Medulla oblongata (tissue), 1 donor: ENCODE results near the gene CFAP57.

Experiments used
- DNase-seq: peaks from one replicate; pipeline ENCODE4 v3.0.0-alpha.2; 2015; ENCODE audit errors: extremely low spot score

Gene CFAP57

DNA sequence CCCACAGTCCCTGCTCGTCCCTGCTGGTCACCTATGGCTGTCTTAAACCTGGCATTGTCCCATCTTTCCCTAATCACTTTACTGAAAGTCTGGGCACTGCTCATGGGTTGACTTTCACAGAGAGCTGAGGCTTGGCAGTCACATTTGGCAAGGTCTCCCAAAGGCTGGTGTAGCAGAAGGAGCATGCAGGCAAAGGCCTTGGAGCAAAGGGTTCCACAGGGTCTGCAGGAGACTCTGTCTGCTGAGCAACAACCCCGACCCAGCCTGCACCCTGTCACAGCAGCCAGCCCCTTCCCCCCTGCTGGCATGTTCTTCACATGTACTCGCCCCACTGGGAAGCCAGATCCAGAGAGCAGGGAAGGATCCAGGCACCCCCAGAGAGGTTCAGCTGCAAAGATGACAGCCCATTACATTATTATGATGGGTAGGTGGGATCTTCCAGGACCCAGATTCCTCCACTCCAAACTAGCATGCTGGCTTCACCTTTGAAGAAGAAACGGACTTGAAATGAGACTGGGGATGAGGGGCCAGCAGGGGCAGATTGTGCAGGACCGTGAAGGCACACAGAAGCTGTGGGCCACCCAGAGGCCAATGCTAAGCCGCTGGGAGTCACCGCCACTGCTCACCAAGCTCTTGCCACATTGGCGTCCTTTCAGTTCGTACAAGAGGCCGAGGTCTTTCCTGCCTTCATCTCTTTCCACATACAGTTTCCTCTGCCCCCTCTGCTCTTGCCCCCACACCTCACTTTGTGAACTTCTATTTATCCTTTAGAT, 83.5 kb downstream of the CFAP57 start:
- no peak for DNase-seq

DNA sequence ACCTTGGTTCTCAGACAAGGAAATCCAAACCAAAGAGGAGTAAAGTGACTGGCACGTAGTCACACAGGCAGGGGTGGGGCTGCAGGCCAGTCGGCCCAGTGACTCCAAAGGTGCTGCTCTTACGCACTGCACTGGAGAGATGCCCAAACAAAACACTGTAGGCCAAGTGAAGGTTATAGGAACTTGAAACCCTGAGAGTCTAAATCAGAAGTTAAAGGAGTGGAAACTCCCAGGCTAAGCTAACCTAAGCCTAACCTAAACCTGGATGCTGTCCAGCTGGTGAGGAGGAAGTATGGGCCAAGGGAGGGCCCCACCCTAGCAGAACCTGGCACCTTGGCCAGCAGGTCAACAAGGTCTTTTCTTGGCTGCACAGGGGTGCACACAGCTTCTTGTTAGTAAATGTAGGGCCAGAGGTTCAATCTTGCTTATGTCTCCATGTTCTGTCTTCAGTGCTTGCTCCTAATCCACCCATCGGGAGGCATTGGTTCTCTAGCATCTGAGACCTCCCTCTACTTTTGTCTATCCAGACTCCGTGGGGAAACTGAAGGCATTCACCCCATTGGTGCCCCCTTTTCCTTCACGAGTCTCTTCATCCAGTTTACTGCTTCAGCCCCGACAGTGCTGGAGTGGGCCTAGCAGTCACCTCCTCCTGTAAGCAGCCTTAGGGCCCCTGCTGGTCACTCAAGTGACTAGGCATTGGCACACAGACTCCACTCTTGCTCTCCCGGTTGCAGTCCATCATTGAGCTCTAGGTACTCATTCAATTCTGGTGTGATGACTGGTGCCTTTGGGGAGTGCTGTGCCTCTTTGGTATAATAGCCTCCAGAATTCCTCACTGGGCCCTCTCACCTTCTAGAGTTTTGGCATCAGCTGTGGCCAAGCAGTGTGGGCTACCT, 84.8 kb downstream of the CFAP57 start:
- DNase-seq: no peak

DNA sequence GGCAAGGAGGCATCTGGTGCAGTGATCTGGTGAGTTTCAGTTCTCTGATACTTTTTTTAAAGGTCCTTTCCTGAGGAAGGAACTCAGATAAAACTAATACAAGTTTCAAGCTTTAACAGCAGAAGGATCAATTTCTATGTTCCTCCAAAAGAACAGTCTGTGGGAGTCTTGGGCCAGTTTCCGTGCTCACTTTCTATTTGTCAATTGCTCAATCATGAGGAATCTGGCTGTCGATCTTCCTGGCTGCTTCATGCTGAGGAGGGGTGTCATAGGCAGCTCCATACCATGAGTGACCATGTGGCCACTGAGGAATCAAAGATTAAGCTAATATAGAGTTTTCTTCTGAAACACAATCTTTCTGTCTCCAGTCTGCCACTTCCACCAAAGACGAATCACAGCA, 86.2 kb downstream of the CFAP57 start:
- DNase-seq: no peak

DNA sequence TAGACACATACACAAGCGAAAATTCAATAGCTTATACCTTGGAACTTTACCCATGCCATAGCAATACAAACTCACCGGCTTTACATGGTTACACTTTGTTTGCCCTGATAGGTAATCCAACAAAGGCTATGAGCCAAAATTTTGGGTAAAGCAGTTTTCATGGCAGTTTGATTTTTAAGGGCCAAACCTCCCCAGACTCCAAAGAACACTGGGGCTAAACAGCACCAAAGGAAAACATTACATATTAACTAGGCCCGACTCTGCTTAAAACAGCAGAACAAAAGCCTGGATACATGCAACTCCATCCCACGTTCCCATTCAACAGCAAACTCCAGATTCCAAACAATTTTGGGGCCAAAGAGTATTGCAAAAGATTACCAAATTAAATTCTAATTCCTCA, 93.3 kb downstream of the CFAP57 start:
- DNase-seq: no peak

DNA sequence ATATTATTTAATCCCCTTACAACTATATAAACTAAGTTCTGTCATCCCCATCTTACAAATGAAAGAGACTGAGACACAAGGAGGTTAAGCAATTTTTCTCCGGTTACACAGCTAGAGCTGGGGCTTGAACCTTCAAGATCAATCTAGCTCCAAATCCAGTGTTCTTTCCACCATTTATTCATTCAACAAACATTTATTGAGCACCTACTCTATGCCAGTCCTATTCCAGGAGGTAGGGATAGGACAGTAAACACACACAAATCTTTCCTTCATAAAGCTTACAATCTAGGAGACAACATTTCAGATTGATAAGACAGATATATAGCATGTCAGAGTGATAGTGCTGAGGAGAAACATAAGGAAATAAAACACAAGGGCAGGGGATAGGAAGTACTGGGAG, 94.8 kb downstream of the CFAP57 start:
- DNase-seq: no peak

DNA sequence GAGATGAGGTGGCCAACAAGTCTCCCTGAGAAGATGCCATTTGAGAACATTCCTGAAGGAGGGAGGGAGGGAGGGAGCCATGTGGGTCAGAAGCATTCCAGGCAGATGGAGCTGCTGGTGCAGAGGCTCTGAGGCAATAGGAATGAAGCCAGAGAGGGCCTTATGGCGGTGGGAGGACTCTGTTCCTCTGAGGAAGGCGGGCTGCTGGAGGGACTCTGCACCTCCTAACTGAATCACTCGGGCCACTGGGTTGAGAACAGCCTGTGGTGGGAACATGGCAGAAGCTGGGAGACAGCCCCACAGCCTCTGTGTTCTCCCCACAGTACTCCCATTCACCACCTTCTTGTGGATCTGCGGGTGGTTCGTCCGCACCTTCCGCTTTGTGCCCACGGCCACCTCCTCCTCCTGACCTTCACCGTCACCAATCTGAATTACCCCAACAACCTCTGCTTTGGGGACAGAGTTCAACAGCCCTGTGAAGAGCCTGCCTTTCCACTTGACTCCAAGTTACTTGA, 95.2 kb downstream of the CFAP57 start:
- DNase-seq: no peak

DNA sequence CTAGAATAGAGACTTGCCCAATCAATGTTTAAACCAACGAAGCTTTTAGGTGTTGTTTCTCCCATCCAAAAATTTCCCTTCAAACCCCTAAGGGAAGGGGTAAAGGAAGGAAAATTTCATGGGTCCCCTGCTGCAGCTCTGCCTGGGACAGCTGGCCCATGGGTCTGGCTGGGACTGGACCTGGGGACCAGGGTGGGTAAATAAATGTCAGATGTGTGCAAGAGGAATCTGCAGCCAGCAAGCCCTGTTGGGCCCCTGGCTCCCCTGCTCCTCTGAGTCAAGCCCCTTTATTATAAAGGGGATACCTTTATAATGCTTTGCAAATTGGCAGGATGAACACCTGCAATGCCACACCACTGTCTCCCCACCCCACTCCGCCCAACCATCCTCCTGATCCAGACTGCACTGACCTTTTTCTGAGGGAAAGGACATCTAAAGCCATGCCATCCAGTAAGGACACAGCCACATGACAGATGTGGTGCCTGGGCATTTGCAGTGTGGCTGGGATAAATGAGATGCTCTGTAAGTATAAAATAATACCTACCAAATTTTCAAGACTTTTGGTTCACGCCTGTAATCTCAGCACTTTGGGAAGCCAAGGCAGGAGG, 95.8 kb downstream of the CFAP57 start:
- no peak for DNase-seq

DNA sequence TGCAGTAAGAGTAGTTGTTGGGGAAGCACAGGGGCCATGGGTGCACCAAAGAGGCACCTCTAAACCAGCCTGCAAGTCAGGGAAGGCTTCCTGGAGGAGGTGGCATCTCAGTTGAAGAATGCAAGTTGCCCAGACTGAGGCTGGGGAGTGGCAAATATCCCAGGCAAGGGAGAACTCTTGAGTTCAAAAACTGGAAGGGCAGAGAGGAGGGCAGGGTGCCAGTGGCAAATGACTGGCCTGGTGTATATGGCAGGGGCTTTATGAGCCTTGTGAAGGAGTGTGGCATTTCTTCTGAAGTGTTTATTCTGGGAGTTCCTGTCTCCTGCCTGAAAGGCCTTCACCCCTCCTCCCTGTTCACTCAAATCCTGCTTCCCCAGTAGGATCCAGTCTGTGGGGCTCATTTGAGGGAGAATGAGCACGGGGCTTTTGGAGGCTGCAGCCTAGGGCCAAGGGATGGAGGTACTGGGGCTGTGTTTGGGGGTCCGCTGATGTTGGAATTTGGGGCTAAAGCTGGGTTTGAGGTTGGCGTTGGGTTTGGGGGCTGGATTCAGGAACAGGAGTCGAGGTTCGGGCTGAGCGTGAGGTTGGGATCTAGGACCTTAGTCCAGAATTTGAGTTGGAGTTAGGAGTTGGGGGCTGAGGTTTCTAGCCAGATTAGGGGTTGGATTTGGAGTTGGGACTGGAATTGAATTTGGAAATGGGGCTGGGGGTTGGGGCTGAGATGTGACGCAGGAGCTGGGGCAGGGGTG, 97.7 kb downstream of the CFAP57 start, which contains the start of gene TMEM125:
Gene TMEM125 (plus strand): TSS at position 357 of the 749 bp plus-strand sequence. CDS start 2,740 bp downstream, outside the sequence.
- DNase-seq: no peak

DNA sequence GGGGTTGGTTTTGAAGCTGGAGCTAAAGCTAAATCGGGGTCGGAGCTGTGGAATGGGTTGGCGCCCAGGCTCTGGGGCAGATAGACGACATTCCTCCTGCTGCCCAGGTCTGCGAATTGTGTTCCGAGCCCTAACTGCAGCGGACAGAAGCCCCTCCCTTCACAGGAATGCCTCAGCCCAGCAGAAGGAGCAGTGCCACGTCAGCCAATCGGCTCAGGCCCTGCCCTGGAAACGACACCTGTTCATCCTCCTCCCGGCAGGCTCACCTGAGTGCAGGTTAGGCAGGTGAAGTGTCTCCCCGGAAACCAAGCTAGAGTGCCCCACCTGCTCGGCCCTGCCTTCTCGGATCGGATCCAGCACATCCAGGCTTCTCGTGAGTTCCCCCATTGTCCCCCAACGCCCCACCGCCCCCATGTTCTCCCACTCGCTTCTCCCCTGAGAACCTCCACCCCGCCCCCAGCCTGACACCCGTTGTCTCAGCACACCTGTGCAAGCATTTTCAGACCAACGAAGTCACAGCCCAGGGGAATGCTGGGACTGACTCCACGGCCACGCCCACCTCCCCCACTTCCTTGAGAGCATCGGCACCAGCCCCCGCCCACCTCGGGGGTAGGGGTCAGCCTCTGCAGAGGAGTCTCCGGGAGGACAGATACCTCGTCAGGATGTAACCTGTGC, 98.4 kb downstream of the CFAP57 start:
- DNase-seq: no peak

DNA sequence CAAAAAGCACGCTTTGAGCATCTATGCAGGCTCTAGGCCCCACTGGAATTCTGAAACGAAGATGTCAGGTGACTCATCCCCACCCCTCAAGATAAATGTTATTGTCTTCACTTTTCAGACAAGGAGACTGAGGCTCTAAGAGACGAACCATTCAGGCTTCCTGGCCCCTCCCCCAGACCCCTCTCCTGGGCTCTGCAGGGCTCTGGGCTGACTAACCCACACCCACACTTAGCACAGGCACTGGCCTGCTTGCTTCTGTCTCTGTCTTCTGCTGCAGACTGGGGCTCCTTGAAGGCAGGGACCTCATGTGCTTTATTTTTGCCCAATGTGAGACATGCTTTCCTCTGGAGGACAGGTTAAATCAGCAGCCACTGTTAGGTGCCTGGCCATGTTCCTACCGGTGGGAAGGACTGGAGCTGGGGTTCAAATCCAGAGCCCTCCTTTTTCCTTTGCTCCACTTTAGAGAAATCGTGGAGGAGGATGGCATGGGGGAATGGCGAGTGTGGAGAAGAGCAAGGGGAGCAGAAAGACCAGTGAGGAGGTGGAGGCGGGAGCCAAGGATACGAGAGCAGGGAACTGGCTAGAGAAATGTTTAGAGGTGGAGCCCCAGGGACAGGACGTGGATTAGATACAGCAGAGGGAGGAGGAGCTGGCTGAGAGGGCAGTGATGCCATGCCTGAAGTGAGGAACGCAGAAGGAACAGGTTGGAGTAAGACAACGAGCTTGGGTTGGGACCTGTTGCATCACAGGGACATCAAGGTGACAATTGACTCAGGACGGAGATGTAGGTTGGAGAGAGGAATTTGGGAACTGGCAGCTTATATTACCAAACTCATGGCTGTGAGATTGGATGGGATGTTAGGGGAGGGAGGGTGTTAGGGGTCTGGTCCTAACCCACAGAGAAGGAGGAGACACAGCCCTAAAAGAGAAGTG, 99.3 kb downstream of the CFAP57 start:
- no peak for DNase-seq

DNA sequence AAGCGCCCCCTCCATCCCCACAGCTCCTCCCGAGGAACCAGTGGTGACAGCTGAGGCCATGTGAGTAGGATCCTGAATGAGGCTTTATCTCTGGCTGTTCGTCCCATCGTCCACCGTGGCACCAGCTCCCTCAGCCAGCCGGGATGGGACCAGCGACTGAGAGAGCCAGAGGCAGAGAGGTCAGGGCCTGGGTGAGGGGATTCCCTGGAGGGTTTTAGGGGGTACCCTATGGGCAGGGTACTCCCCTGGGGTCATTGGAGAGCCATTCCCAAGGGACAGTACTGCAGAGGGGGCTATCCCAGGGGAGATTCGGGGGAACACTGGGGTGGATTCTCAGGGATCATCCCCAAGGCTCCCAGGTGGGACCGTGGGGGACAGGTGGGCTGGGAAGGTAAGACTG, 100.0 kb downstream of the CFAP57 start:
- DNase-seq: peak; percentile 89

DNA sequence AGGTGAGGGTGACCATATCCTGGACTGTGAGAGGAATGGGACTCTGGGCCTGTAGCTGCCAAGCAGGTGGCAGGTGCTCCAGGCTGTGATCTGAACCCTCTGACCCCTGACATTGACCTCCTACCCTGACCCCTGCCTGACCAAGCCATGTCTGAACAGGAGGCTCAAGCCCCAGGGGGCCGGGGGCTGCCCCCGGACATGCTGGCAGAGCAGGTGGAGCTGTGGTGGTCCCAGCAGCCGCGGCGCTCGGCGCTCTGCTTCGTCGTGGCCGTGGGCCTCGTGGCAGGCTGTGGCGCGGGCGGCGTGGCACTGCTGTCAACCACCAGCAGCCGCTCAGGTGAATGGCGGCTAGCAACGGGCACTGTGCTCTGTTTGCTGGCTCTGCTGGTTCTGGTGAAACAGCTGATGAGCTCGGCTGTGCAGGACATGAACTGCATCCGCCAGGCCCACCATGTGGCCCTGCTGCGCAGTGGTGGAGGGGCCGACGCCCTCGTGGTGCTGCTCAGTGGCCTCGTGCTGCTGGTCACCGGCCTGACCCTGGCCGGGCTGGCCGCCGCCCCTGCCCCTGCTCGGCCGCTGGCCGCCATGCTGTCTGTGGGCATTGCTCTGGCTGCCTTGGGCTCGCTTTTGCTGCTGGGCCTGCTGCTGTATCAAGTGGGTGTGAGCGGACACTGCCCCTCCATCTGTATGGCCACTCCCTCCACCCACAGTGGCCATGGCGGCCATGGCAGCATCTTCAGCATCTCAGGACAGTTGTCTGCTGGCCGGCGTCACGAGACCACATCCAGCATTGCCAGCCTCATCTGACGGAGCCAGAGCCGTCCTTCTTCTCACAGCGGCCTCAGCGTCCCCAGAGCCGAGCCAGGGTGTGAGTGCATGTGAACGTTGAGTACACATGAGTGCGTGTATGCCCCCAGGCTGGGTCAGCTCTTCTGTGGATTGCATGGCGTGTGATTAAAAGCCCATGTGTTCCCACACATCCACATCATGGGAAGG, 100.7 kb downstream of the CFAP57 start:
- DNase-seq: no peak

DNA sequence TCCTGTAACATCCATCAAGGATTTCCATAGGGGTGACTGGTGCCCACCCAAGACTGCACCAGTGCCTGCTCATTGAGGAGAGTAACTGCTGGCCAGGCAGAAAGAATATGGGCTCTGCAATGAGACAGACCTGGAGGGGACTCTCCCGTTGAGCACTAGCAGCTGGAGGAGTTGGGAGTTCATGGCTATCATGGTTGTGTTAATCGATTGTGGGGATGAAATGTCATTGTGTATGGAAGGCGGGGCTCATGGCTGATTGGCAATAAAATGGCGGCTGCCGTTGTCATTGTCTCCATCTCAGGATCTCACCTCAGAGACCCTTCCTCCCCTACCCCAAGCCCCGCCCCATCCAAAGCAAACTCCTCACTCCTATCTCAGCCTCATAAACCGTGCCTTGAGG, 101.6 kb downstream of the CFAP57 start:
- DNase-seq: no peak

DNA sequence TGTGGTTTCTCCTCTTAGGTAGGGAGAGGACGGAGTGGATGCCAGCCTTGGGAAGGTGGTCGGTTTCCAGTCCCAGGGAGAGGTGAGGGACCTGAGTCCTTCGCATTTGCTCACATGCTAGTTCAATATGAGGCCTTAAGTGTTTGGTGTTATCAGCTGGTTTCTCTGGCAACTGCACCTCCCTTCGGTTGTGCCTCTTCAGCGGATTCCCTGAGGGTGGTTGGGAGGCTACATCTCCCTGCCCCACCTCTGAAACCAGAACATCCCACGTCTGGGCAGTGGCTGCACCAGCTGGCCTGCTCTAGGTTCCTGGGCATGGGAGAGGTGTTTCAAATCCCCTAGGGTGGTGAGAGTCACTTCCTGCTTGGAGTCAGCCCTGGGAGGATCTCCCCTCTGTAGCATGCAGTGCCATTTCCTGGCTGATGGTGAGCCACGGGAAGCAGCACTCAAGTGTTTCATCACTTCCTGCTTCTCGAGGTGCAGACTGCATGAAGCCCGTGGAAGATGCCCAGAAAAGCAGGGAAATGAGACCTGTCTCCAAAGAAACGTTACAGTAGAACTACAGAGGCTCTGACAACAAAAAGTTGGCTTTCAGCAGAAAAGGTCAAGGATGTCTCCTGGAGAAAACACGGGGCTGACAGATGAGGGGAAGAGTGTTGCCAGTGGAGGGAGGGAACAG, 102.1 kb downstream of the CFAP57 start:
- no peak for DNase-seq

DNA sequence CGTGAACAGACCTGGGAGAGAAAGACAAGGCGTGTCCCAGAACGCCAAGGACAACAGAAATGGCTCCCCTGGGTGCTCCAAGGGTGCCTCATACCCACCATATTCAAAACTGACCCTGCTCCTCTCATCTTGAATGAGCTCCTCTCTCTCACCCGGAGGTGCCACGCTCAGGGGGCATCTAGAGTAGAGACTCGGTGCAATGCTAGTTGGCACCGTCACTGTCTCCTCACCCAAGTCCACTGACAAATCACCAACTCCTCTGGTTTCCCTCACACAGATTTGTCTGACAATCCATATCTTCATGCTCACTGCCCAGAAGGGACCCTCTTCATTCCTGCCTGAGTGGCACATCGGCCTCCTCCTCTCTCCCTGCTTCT, 102.7 kb downstream of the CFAP57 start:
- no peak for DNase-seq

DNA sequence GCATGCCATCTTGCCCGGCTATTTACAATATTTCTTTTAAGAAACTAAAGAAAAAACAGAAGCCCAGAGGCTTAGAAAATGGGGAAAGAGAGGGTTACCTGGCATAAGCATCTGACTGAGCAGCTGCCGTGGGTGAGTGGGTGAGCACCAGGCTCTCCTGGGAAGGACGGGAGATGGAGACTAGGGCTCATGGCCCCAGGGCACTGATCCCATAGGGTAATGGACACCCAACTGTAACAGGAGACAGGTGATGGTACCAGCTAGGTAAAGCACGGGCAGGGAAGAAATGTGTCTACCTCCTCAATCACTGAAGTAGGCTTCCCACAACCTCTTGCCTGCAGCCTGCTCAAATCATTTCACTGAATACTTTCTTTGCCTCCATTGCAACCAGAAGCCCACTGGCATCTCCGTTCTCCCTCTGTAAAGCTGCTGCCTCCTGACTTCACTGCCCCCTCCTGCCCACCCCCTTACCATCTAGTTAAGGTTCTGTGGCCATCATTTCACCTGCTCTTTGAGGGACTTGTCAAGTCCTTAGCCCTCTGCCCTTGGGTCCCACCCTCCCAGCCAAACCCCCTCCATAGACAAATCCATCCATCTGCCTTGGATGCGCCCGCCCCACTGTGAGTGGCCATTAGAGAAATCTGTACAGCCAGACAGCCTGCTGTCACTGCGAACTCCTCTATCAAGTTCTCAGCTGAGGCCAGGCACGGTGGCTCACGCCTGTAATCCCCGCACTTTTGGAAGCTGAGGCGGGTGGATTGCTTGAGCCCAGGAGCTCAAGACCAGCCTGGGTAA, 103.9 kb downstream of the CFAP57 start:
- DNase-seq: no peak

DNA sequence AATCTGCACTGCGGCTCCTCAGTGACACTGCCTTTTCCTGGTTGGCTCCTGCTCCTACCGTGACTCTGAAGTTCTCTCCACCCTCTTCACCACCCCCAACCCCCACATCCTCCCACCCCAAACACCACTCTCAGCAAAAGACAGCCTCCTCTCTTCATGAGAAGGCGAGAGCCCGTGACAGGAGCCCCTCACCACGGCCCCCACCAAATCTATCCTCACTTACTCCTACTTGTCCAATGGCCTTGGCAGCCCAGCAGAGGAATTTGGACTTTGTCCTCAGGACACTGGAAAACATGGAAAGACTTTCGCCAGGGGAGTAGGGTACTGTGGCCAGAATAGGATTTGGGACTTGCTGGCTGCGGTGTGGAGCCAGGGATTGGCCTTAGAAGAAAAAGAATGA, 104.5 kb downstream of the CFAP57 start:
- DNase-seq: no peak
